ENCODE measurements around the gene ZSCAN21.

Gene ZSCAN21

GRCh38 chr7:100101016-100101862, 51.7 kb downstream of the ZSCAN21 start, which contains the start of the genes AP4M1 and MCM7:
Gene AP4M1 (plus strand): TSS chr7:100101643. CDS start chr7:100101715, 72 bp downstream.
Gene MCM7 (minus strand): TSS chr7:100101397. CDS start chr7:100101294, 103 bp downstream.
- peak; percentile 90 to 99 (median 94) for DNase-seq

- no peak for DNase-seq
Measured at GRCh38 chr7:100102950-100103840, 53.6 kb downstream of the ZSCAN21 start.

GRCh38 chr7:100105534-100105933, 56.0 kb downstream of the ZSCAN21 start:
- DNase-seq: no peak

- no peak for DNase-seq
Measured at GRCh38 chr7:100106633-100107032, 57.1 kb downstream of the ZSCAN21 start.

- DNase-seq: no peak
Measured at GRCh38 chr7:100107125-100107737, 57.7 kb downstream of the ZSCAN21 start.

- no peak for DNase-seq
Measured at GRCh38 chr7:100107890-100108289, 58.3 kb downstream of the ZSCAN21 start.

- no peak for DNase-seq
Measured at GRCh38 chr7:100109521-100110163, 60.1 kb downstream of the ZSCAN21 start.

- DNase-seq: no peak
Measured at GRCh38 chr7:100111156-100111555, 61.6 kb downstream of the ZSCAN21 start.

- no peak for DNase-seq
Measured at GRCh38 chr7:100111914-100112313, 62.3 kb downstream of the ZSCAN21 start.

All from T-helper 2 cell (primary cell).